ENCODE data around the gene LMTK2. TPM values are rescaled to one million over a fixed set of nuclear protein-coding genes. Genes with fewer than 3 reads are reported as not detected.

LMTK2 gene
- total and polyA plus RNA-seq, 8 donors = 13.4 to 28.2 (median 16.6) TPM

DNA sequence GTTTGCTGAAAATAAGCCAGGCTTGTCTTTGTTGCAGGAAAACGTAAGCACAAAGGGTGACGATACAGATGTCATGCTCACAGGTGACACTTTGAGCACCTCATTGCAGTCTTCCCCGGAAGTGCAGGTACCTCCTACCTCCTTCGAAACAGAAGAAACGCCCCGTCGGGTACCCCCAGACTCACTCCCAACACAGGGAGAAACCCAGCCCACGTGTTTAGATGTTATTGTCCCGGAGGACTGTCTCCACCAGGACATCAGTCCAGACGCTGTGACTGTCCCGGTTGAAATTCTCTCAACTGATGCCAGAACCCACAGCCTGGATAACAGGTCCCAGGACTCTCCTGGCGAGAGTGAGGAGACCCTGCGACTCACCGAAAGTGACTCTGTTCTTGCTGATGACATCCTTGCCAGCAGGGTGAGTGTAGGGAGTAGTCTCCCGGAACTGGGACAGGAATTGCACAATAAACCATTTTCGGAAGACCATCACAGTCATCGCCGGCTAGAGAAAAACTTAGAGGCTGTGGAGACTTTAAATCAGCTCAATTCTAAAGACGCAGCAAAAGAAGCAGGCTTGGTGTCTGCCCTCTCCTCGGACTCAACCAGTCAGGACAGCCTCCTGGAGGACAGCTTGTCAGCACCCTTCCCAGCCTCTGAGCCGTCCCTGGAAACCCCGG is 86.3 kb downstream of the LMTK2 start:
- Histone ChIP-seq H3K4me3 (no peak overlapping the region), H3K27ac (no peak overlapping the region), H3K27me3 (no peaks in the 10 kb centered on the region), H3K9me3 (no peaks in the 10 kb centered on the region), H3K4me1 (no peaks in the 10 kb centered on the region), H3K36me3 (peaks cover 0 to 75% of the 10 kb centered on the region in 2 donors)
- DNase-seq = no peak
- TF ChIP-seq, protein P1, sequence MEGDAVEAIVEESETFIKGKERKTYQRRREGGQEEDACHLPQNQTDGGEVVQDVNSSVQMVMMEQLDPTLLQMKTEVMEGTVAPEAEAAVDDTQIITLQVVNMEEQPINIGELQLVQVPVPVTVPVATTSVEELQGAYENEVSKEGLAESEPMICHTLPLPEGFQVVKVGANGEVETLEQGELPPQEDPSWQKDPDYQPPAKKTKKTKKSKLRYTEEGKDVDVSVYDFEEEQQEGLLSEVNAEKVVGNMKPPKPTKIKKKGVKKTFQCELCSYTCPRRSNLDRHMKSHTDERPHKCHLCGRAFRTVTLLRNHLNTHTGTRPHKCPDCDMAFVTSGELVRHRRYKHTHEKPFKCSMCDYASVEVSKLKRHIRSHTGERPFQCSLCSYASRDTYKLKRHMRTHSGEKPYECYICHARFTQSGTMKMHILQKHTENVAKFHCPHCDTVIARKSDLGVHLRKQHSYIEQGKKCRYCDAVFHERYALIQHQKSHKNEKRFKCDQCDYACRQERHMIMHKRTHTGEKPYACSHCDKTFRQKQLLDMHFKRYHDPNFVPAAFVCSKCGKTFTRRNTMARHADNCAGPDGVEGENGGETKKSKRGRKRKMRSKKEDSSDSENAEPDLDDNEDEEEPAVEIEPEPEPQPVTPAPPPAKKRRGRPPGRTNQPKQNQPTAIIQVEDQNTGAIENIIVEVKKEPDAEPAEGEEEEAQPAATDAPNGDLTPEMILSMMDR (IDR thresholded peaks at IDR 0.05) = no peak
- no peak for ATAC-seq
- intact Hi-C loops (cut with DNase I) = no loop called here

DNA sequence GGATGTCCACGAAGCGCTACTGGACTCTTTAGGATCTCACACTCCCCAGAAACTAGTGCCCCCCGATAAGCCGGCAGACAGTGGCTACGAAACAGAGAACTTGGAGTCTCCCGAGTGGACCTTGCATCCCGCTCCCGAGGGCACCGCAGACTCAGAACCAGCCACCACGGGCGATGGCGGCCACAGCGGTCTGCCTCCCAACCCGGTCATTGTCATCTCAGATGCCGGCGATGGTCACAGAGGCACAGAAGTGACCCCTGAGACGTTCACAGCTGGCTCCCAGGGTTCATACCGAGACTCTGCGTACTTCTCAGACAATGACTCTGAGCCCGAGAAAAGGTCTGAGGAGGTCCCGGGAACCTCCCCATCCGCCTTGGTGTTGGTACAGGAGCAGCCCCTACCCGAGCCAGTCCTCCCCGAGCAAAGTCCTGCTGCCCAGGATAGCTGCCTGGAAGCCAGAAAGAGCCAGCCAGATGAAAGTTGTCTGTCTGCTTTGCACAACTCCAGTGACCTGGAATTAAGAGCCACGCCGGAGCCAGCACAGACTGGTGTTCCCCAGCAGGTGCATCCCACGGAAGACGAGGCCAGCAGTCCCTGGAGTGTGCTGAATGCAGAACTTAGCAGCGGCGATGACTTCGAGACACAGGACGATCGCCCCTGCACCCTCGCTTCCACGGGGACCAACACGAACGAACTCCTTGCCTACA is 87.0 kb downstream of the LMTK2 start:
- Histone ChIP-seq H3K27ac (no peak overlapping the region), H3K27me3 (no peaks in the 10 kb centered on the region), H3K9me3 (no peaks in the 10 kb centered on the region), H3K4me3 (no peak overlapping the region), H3K4me1 (no peaks in the 10 kb centered on the region), H3K36me3 (peaks cover 0 to 69% of the 10 kb centered on the region in 2 donors)
- TF ChIP-seq, protein P1 (IDR thresholded peaks at IDR 0.05) = no peak
- DNase-seq (no peak), ATAC-seq (no peak)
- intact Hi-C loops (cut with DNase I) = no loop called here

DNA sequence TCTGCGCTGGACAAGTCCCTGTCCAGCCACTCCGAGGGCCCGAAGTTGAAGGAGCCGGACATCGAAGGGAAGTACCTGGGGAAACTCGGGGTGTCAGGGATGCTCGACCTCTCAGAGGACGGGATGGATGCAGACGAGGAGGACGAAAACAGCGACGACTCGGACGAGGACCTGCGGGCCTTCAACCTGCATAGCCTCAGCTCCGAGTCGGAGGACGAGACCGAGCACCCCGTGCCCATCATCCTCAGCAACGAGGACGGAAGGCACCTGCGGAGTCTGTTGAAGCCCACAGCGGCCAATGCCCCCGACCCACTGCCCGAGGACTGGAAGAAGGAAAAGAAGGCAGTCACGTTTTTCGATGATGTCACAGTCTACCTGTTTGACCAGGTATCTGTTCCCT is 87.5 kb downstream of the LMTK2 start:
- no peaks in the 10 kb centered on the region for H3K9me3 ChIP-seq
- H3K27ac ChIP-seq = no peak overlapping the region
- intact Hi-C loops (cut with DNase I) = no loop called here
- no peak overlapping the region for H3K4me3 ChIP-seq
- TF ChIP-seq, protein P1 (IDR thresholded peaks at IDR 0.05) = no peak
- H3K36me3 ChIP-seq = peaks cover 0 to 67% of the 10 kb centered on the region in 2 donors
- H3K27me3 ChIP-seq = no peaks in the 10 kb centered on the region
- no peak for DNase-seq
- ATAC-seq = no peak
- no peaks in the 10 kb centered on the region for H3K4me1 ChIP-seq

DNA sequence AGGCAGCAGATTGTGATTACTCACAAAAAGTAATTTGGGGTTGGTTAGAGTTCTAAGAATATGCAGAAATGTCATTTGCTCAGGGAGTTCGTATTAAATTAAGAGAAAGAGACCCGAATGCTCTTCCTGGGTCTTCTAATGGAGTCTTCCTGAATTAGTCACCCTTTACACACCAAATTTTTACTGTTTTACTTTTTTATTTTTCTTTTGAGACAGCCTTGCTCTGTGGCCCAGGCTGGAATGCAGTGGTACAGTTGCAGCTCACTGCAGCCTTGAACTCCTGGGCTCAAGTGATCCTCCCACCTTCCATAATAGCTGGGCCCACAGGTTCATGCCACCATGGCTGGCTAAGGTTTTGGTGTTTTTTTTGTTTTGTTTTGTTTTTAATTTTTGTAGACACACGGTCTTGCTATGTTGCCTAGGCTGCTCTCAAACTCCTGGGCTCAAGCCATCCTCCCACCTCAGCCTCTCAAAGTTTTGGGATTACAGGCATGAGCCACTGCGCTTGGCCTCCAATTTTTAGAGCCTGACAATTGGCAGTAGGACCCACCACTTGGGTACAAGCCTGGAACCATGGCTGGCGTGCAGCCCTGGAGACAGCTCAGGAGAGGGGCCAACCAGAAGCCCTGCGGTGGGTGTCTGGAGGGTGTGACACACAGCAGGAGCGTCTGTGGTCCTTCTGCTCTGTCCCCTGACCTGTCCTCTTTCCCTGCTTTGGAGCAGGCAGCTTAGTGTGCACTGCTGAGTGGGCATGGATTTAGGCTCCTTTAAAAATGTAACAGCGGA is 88.2 kb downstream of the LMTK2 start:
- no peak overlapping the region for H3K4me3 ChIP-seq
- TF ChIP-seq, protein P1 (IDR thresholded peaks at IDR 0.05) = no peak
- intact Hi-C loops (cut with DNase I) = no loop called here
- H3K9me3 ChIP-seq = no peaks in the 10 kb centered on the region
- no peaks in the 10 kb centered on the region for H3K27me3 ChIP-seq
- H3K27ac ChIP-seq = no peak overlapping the region
- H3K4me1 ChIP-seq = no peaks in the 10 kb centered on the region
- H3K36me3 ChIP-seq = peaks cover 0 to 67% of the 10 kb centered on the region in 2 donors
- DNase-seq (no peak), ATAC-seq (no peak)

Data from left lung (tissue), 10 donors.